Measurements from ENCODE around the gene HAPLN1.
A peak's percentile ranks its signal among the peaks of the same experiment; 100 is the strongest.

- TF ChIP-seq CTCF (conservative IDR thresholded peaks at IDR 0.05) = peak; percentile 89
- TF ChIP-seq EZH2 (IDR thresholded peaks at IDR 0.05; ENCODE audit: low read depth) = no peak
Measured at GRCh38 chr5:83718195-83718825, 2.3 kb downstream of the HAPLN1 start.

Measured in PC-9 (cell line).